Neural progenitor cell (in vitro differentiated cells): ENCODE data around the gene ZNF883. TPM values are rescaled to one million over a fixed set of nuclear protein-coding genes. Genes with fewer than 3 reads are reported as not detected.
"Not testable (repeated sequence)": the region's sequence is repeated elsewhere in the genome, so short reads cannot be mapped to it uniquely, and the experiment has no call there.

Experiments
- DNase-seq: peaks from one replicate; pipeline ENCODE4 v3.0.0-alpha.2; 2016; ENCODE audit warnings: low spot score
- H2AFZ ChIP-seq: fragments of 200-600 bp; sonication (generic); replicated peaks from 2 replicates; pipeline ENCODE4 v1.6.1; 2016; ENCODE audit warnings: antibody characterized with exemption
- H3F3A ChIP-seq: fragments of 200-600 bp; sonication (generic); 2 replicates; pipeline ENCODE4 v1.6.1; 2016; ENCODE audit warnings: antibody characterized with exemption, low read depth
- H3K27ac ChIP-seq: fragments of 200-600 bp; sonication (generic); 2 replicates; pipeline ENCODE4 v1.5.1; 2016; ENCODE audit warnings: mild to moderate bottlenecking
- H3K27me3 ChIP-seq: fragments of 200-600 bp; sonication (generic); 2 replicates; pipeline ENCODE4 v1.6.1; 2016; ENCODE audit warnings: mild to moderate bottlenecking, moderate library complexity
- H3K36me3 ChIP-seq: fragments of 200-600 bp; sonication (generic); 2 replicates; pipeline ENCODE4 v1.5.1; 2016
- H3K4me1 ChIP-seq: fragments of 200-600 bp; sonication (generic); 2 replicates; pipeline ENCODE4 v1.6.1; 2016; ENCODE audit warnings: mixed run types
- H3K4me2 ChIP-seq: fragments of 200-600 bp; sonication (generic); 2 replicates; pipeline ENCODE4 v1.6.1; 2016
- H3K4me3 ChIP-seq: fragments of 200-600 bp; sonication (generic); 2 replicates; pipeline ENCODE4 v1.5.1; 2016
- H3K79me2 ChIP-seq: fragments of 200-600 bp; sonication (generic); 2 replicates; pipeline ENCODE4 v1.6.1; 2016; ENCODE audit warnings: low read depth
- H3K9ac ChIP-seq: fragments of 200-600 bp; sonication (generic); 2 replicates; pipeline ENCODE4 v1.6.1; 2016
- H3K9me3 ChIP-seq: fragments of 200-600 bp; sonication (generic); 2 replicates; pipeline ENCODE4 v1.5.1; 2016; ENCODE audit warnings: low read depth
- H4K20me1 ChIP-seq: fragments of 200-600 bp; sonication (generic); 2 replicates; pipeline ENCODE4 v1.6.1; 2016; ENCODE audit warnings: low read depth
- H3K27ac Mint-ChIP-seq: 3 replicates; pipeline ENCODE4 v1.8.0; 2021; ENCODE audit warnings: mixed read lengths
- H3K27me3 Mint-ChIP-seq: 2 replicates; pipeline ENCODE4 v1.8.0; 2022; ENCODE audit warnings: low read depth, mild to moderate bottlenecking, inconsistent platforms, moderate library complexity, mixed read lengths; ENCODE audit not compliant: insufficient read depth
- H3K36me3 Mint-ChIP-seq: 3 replicates; pipeline ENCODE4 v1.8.0; 2021; ENCODE audit warnings: mixed read lengths
- H3K4me1 Mint-ChIP-seq: 3 replicates; pipeline ENCODE4 v1.8.0; 2021; ENCODE audit warnings: mixed read lengths
- H3K4me3 Mint-ChIP-seq: 3 replicates; pipeline ENCODE4 v1.8.0; 2021; ENCODE audit warnings: mild to moderate bottlenecking, moderate library complexity, mixed read lengths
- H3K9me3 Mint-ChIP-seq: 3 replicates; pipeline ENCODE4 v1.8.0; 2020; ENCODE audit warnings: mixed read lengths
- CTCF ChIP-seq: fragments of 200-600 bp; sonication (generic); IDR thresholded peaks from 2 replicates; pipeline ENCODE4 v1.5.1; 2017; ENCODE audit warnings: antibody characterized with exemption, mild to moderate bottlenecking
- EZH2 ChIP-seq: fragments of 200-600 bp; sonication (generic); IDR thresholded peaks from 2 replicates; pipeline ENCODE4 v1.6.1; 2017; ENCODE audit warnings: antibody characterized with exemption, mild to moderate bottlenecking, moderate library complexity
- EZH2phosphoT487 ChIP-seq: fragments of 200-600 bp; sonication (generic); IDR thresholded peaks from 2 replicates; pipeline ENCODE4 v1.6.1; 2017; ENCODE audit warnings: antibody characterized with exemption
- total RNA-seq: library from RNA; depleted of rRNA; stranded (reverse); fragments of >200 nt; gene quantifications from 2 replicates; pipeline ENCODE4 v1.2.3, GENCODE V29; 2015; ENCODE audit warnings: low replicate concordance

Gene ZNF883
- total RNA-seq = 11.5 and 20.0 TPM in 2 replicates

- peaks cover 38% of the 10 kb centered on the region for H3K9me3 Mint-ChIP-seq
Observed at GRCh38 chr9:113011911-113012381, at the start of gene ZNF883. ZNF883 (minus strand) TSS chr9:113012192.

DNA sequence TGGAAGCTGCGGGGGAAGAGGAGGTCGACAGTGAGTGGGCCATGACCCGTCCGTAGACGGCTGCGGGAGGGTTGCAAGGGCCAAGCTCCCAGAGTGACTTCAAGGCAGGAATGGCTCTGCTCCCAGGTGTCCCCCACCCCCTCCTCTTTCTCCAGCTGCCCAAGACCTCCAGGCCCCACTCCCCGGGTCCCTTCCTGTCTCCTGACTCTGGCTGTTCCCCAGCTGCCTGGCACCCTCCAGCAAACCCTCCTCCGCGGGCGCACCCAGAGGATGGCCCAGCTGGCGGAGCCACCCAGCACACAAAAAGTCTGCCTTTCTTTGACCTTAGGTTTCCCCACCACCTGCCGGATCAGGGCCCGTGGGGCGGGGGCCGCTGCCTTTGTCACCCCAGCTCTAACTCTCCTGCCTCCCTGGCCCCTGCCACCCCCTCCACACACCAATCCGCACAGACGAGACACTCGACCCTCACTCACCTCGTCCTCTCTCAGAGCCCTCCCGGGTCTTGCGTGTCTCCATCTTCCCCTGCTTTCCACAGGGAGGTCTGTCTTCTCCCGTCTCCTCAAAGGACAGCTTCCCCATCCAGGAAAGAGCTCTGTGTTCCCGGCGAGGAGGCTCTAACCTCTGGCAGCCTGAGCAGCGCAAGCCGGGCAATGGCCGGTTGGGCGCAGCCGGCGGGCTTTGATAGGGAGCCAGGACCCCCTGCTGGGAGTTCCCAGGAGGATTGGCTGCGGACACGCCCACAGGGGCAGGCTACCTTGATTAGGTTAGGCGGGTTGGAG, 49.3 kb upstream of the ZNF883 start:
- not testable (repeated sequence) for H3K79me2 ChIP-seq

More at GRCh38 chr9:113011911-113012381, at the start of gene ZNF883:
- H3K9ac ChIP-seq = no peak within 1 kb of the TSS
- Mint-ChIP-seq H3K27me3 (peaks cover 5% of the 10 kb centered on the region), H3K36me3 (no peaks in the 10 kb centered on the region), H3K4me3 (peak within 1 kb of the TSS; percentile 79), H3K4me1 (no peaks in the 10 kb centered on the region), H3K27ac (no peak within 1 kb of the TSS)
- H3K27me3 ChIP-seq = no peaks in the 10 kb centered on the region
- DNase-seq = peak; percentile 74
- no peaks in the 10 kb centered on the region for H4K20me1 ChIP-seq
- no peaks in the 10 kb centered on the region for H3K79me2 ChIP-seq
- TF ChIP-seq CTCF (peak; percentile 9), EZH2 (no peak), EZH2phosphoT487 (no peak)
- H3K4me3 ChIP-seq = peak within 1 kb of the TSS; percentile 55
- no peaks in the 10 kb centered on the region for H3K36me3 ChIP-seq
- peak within 1 kb of the TSS; percentile 86 for H2AFZ ChIP-seq
- H3K9me3 ChIP-seq = no peaks in the 10 kb centered on the region
- no peak within 1 kb of the TSS for H3K27ac ChIP-seq
- peak within 1 kb of the TSS; percentile 77 for H3K4me2 ChIP-seq
- no peaks in the 10 kb centered on the region for H3F3A ChIP-seq
- H3K4me1 ChIP-seq = no peaks in the 10 kb centered on the region

GRCh38 chr9:113059581-113060284, 47.7 kb upstream of the ZNF883 start:
- H3K4me3 Mint-ChIP-seq, H3K4me3 ChIP-seq: not testable (repeated sequence)
- H3K27me3 ChIP-seq = peaks cover 53% of the 10 kb centered on the region

More for the DNA sequence above, 49.3 kb upstream of the ZNF883 start:
- H3F3A ChIP-seq, H4K20me1 ChIP-seq, H3K9me3 ChIP-seq, H3K4me1 ChIP-seq, H3K4me3 Mint-ChIP-seq, H3K36me3 Mint-ChIP-seq, H3K4me1 Mint-ChIP-seq, H2AFZ ChIP-seq, H3K4me2 ChIP-seq, H3K27ac ChIP-seq, H3K36me3 ChIP-seq, H3K4me3 ChIP-seq, H3K9ac ChIP-seq, H3K27ac Mint-ChIP-seq: not testable (repeated sequence)
- H3K9me3 Mint-ChIP-seq = peaks cover 15% of the 10 kb centered on the region
- H3K27me3 ChIP-seq = peaks cover 53% of the 10 kb centered on the region
- H3K27me3 Mint-ChIP-seq = peaks cover 12% of the 10 kb centered on the region
- DNase-seq = peak; percentile 32

GRCh38 chr9:113057193-113057592, 45.2 kb upstream of the ZNF883 start:
- Mint-ChIP-seq H3K4me3 (no peak overlapping the region), H3K4me1 (no peaks in the 10 kb centered on the region), H3K27ac (no peak overlapping the region), H3K9me3 (peaks cover 15% of the 10 kb centered on the region), H3K36me3 (peaks cover 3% of the 10 kb centered on the region), H3K27me3 (peaks cover 12% of the 10 kb centered on the region)
- H3K9me3 ChIP-seq = peaks cover 12% of the 10 kb centered on the region
- no peak overlapping the region for H3K9ac ChIP-seq
- H3K4me2 ChIP-seq = peak overlapping the region; percentile 80
- no peaks in the 10 kb centered on the region for H4K20me1 ChIP-seq
- H3K27me3 ChIP-seq = peaks cover 43% of the 10 kb centered on the region
- peaks cover 37% of the 10 kb centered on the region for H3K79me2 ChIP-seq
- H3K4me3 ChIP-seq = peak overlapping the region; percentile 80
- no peaks in the 10 kb centered on the region for H3F3A ChIP-seq
- no peaks in the 10 kb centered on the region for H3K4me1 ChIP-seq
- H3K27ac ChIP-seq = no peak overlapping the region
- peak overlapping the region; percentile 98 for H2AFZ ChIP-seq
- no peaks in the 10 kb centered on the region for H3K36me3 ChIP-seq
- no peak for TF ChIP-seq EZH2phosphoT487
- no peak for TF ChIP-seq CTCF
- no peak for TF ChIP-seq EZH2
- DNase-seq = no peak

More at GRCh38 chr9:113059581-113060284, 47.7 kb upstream of the ZNF883 start:
- H3K79me2 ChIP-seq = peaks cover 13% of the 10 kb centered on the region
- H3K4me1 Mint-ChIP-seq, H3K9ac ChIP-seq, H3K4me1 ChIP-seq, DNase-seq, H3K9me3 ChIP-seq, H3F3A ChIP-seq, H3K27ac Mint-ChIP-seq, H2AFZ ChIP-seq, H3K36me3 ChIP-seq, H3K36me3 Mint-ChIP-seq, H4K20me1 ChIP-seq, H3K27ac ChIP-seq: not testable (repeated sequence)
- Mint-ChIP-seq H3K9me3 (peaks cover 15% of the 10 kb centered on the region), H3K27me3 (peaks cover 12% of the 10 kb centered on the region)
- TF ChIP-seq EZH2phosphoT487 (peak; percentile 68), EZH2 (peak; percentile 69)
- H3K4me2 ChIP-seq = peak overlapping the region; percentile 55
